PC-9 (cell line): Measurements from ENCODE around the gene MYO18B.

Experiments used
- EZH2 ChIP-seq: fragments of 200-600 bp; sonication (generic); IDR thresholded peaks from 2 replicates; pipeline ENCODE4 v1.8.0; 2017; ENCODE audit warnings: antibody characterized with exemption, low read depth
- TF ChIP-seq, protein P1 (sequence below): fragments of 200-600 bp; sonication (generic); conservative IDR thresholded peaks from 2 replicates; pipeline ENCODE4 v1.6.1; 2017; ENCODE audit warnings: mixed run types, antibody characterized with exemption, mild to moderate bottlenecking, moderate library complexity

DNA sequence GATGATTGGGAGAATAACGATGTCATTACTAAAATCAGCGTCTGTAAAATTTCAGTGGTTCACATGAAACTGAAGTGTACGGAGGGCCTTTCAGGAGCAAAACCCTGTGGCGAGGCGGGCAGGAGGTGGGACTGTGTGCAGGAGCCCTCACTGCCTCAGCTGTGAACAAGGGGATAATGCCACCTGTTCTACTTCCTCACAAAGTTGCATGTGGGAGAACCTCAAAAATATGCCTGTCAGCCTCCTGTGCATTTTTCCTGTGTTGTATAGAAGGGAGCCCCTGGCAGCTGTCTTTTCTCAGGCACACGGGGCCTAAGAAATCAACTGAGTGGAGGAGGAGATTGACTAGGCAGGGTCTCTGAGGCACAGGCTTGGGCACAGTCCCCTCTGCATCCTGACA is 43.0 kb upstream of the MYO18B start:
- TF ChIP-seq, protein P1, sequence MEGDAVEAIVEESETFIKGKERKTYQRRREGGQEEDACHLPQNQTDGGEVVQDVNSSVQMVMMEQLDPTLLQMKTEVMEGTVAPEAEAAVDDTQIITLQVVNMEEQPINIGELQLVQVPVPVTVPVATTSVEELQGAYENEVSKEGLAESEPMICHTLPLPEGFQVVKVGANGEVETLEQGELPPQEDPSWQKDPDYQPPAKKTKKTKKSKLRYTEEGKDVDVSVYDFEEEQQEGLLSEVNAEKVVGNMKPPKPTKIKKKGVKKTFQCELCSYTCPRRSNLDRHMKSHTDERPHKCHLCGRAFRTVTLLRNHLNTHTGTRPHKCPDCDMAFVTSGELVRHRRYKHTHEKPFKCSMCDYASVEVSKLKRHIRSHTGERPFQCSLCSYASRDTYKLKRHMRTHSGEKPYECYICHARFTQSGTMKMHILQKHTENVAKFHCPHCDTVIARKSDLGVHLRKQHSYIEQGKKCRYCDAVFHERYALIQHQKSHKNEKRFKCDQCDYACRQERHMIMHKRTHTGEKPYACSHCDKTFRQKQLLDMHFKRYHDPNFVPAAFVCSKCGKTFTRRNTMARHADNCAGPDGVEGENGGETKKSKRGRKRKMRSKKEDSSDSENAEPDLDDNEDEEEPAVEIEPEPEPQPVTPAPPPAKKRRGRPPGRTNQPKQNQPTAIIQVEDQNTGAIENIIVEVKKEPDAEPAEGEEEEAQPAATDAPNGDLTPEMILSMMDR: no peak
- TF ChIP-seq EZH2: no peak
